Chondrocyte (in vitro differentiated cells): ENCODE measurements around the gene NPHP4. TPM values are rescaled to one million over a fixed set of nuclear protein-coding genes. Genes with fewer than 3 reads are reported as not detected.

Experiments used
- DNase-seq: peaks from one replicate; pipeline ENCODE4 v3.0.0; 2021; ENCODE audit warnings: mixed read lengths, low spot score
- H3K27ac Mint-ChIP-seq: one replicate; pipeline ENCODE4 v1.8.0; 2021; ENCODE audit warnings: mild to moderate bottlenecking, moderate library complexity, mixed read lengths; ENCODE audit not compliant: unreplicated experiment
- H3K27me3 Mint-ChIP-seq: 2 replicates; pipeline ENCODE4 v1.8.0; 2021; ENCODE audit warnings: low read depth, mixed read lengths
- H3K36me3 Mint-ChIP-seq: 2 replicates; pipeline ENCODE4 v1.8.0; 2021; ENCODE audit warnings: low read depth, mixed read lengths
- H3K4me1 Mint-ChIP-seq: 2 replicates; pipeline ENCODE4 v1.8.0; 2021; ENCODE audit warnings: low read depth, mild to moderate bottlenecking, mixed read lengths
- H3K4me3 Mint-ChIP-seq: one replicate; pipeline ENCODE4 v1.8.0; 2021; ENCODE audit warnings: mild to moderate bottlenecking, moderate library complexity, mixed read lengths; ENCODE audit not compliant: unreplicated experiment
- H3K9me3 Mint-ChIP-seq: 2 replicates; pipeline ENCODE4 v1.8.0; 2021; ENCODE audit warnings: low read depth, mixed read lengths
- CTCF ChIP-seq: fragments of 200-600 bp; sonication (generic); IDR thresholded peaks from 2 replicates; pipeline ENCODE4 v1.5.0; 2021; ENCODE audit warnings: antibody characterized with exemption, mild to moderate bottlenecking, moderate library complexity
- total RNA-seq: library from RNA; stranded (reverse); gene quantifications from 3 replicates; pipeline ENCODE4 v1.2.1, GENCODE V29; 2021

Gene NPHP4
- total RNA-seq, 1 donor from 2014 or later = 8.7 TPM

GRCh38 chr1:5921671-5922070 is 70.6 kb downstream of the NPHP4 start:
- Mint-ChIP-seq H3K9me3 (no peaks in the 10 kb centered on the region), H3K36me3 (peaks cover 7% of the 10 kb centered on the region), H3K27me3 (no peaks in the 10 kb centered on the region), H3K4me1 (no peaks in the 10 kb centered on the region), H3K4me3 (no peak overlapping the region), H3K27ac (no peak overlapping the region)
- DNase-seq = no peak
- TF ChIP-seq CTCF = no peak

- DNase-seq = no peak
- Mint-ChIP-seq H3K27me3 (no peaks in the 10 kb centered on the region), H3K9me3 (no peaks in the 10 kb centered on the region), H3K27ac (no peak overlapping the region), H3K4me3 (no peak overlapping the region), H3K4me1 (peaks cover 2% of the 10 kb centered on the region), H3K36me3 (peaks cover 7% of the 10 kb centered on the region)
- TF ChIP-seq CTCF = no peak
Measured at GRCh38 chr1:5921129-5921528, 71.1 kb downstream of the NPHP4 start.

GRCh38 chr1:5920201-5920600 is 72.0 kb downstream of the NPHP4 start:
- Mint-ChIP-seq H3K4me1 (peaks cover 11% of the 10 kb centered on the region), H3K4me3 (no peak overlapping the region), H3K36me3 (peaks cover 5% of the 10 kb centered on the region), H3K9me3 (no peaks in the 10 kb centered on the region), H3K27me3 (no peaks in the 10 kb centered on the region), H3K27ac (no peak overlapping the region)
- DNase-seq = peak; percentile 63
- TF ChIP-seq CTCF = no peak

GRCh38 chr1:5918275-5918649 is 74.0 kb downstream of the NPHP4 start:
- no peak overlapping the region for H3K4me3 Mint-ChIP-seq
- H3K4me1 Mint-ChIP-seq = peaks cover 23% of the 10 kb centered on the region
- no peak for TF ChIP-seq CTCF

GRCh38 chr1:5917591-5918274 is 74.5 kb downstream of the NPHP4 start:
- DNase-seq = no peak
- Mint-ChIP-seq H3K36me3 (peaks cover 2% of the 10 kb centered on the region), H3K4me1 (peaks cover 24% of the 10 kb centered on the region), H3K27ac (no peak overlapping the region), H3K9me3 (no peaks in the 10 kb centered on the region), H3K4me3 (no peak overlapping the region), H3K27me3 (no peaks in the 10 kb centered on the region)
- no peak for TF ChIP-seq CTCF

More at GRCh38 chr1:5918275-5918649, 74.0 kb downstream of the NPHP4 start:
- no peaks in the 10 kb centered on the region for H3K27me3 Mint-ChIP-seq
- H3K27ac Mint-ChIP-seq = no peak overlapping the region
- H3K36me3 Mint-ChIP-seq = peaks cover 2% of the 10 kb centered on the region
- DNase-seq = no peak
- no peaks in the 10 kb centered on the region for H3K9me3 Mint-ChIP-seq
